NB4 (cell line): Measurements from ENCODE around the gene MSI2.

ENCODE experiments used
- CTCF ChIP-seq: IDR thresholded peaks from one replicate; pipeline ENCODE4 v1.5.1; 2012; ENCODE audit warnings: low read depth, low read length
- MAX ChIP-seq: IDR thresholded peaks from 2 replicates; pipeline ENCODE4 v1.6.1; 2011; ENCODE audit warnings: low read depth, low read length
- MYC ChIP-seq: IDR thresholded peaks from 2 replicates; pipeline ENCODE4 v1.6.1; 2011; ENCODE audit warnings: low read depth, low read length
- POLR2A ChIP-seq: IDR thresholded peaks from 2 replicates; pipeline ENCODE4 v1.6.1; 2011; ENCODE audit warnings: mild to moderate bottlenecking; ENCODE audit not compliant: insufficient read length; ENCODE audit errors: extremely low read depth

GRCh38 chr17:57652811-57653210 is 396.5 kb downstream of the MSI2 start:
- no peak for TF ChIP-seq CTCF
- no peak for TF ChIP-seq POLR2A
- no peak for TF ChIP-seq MAX
- no peak for TF ChIP-seq MYC
